ENCODE data around the gene JMJD1C. TPM values are rescaled to one million over a fixed set of nuclear protein-coding genes. Genes with fewer than 3 reads are reported as not detected.

Gene JMJD1C
- total RNA-seq, 1 donor from 2014 or later: 143 TPM

- Mint-ChIP-seq H3K9me3 (no peaks in the 10 kb centered on the region), H3K4me1 (peaks cover 6% of the 10 kb centered on the region), H3K4me3 (no peak overlapping the region), H3K27me3 (ENCODE audit: insufficient read depth, low read depth) (no peaks in the 10 kb centered on the region), H3K27ac (no peak overlapping the region), H3K36me3 (peaks cover 20% of the 10 kb centered on the region)
- Histone ChIP-seq H3K9ac (no peak overlapping the region), H3K27ac (no peak overlapping the region), H3K9me3 (ENCODE audit: low read depth) (no peaks in the 10 kb centered on the region), H3K4me2 (no peak overlapping the region), H2AFZ (replicated peaks) (no peak overlapping the region), H3K79me2 (ENCODE audit: low read depth) (peaks cover 100% of the 10 kb centered on the region), H3K36me3 (no peaks in the 10 kb centered on the region), H3K27me3 (no peaks in the 10 kb centered on the region), H3K4me1 (no peaks in the 10 kb centered on the region), H3K4me3 (no peak overlapping the region), H3F3A (ENCODE audit: low read depth) (no peaks in the 10 kb centered on the region), H4K20me1 (ENCODE audit: low read depth) (peaks cover 27% of the 10 kb centered on the region)
- TF ChIP-seq EZH2 (IDR thresholded peaks at IDR 0.05) (no peak), EZH2phosphoT487 (IDR thresholded peaks at IDR 0.05) (no peak), CTCF (IDR thresholded peaks at IDR 0.05) (no peak)
- no peak for DNase-seq (ENCODE audit: low spot score)
Observed at GRCh38 chr10:63424576-63424975, 41.2 kb downstream of the JMJD1C start.

- TF ChIP-seq EZH2phosphoT487 (IDR thresholded peaks at IDR 0.05): no peak
- no peak for TF ChIP-seq CTCF (IDR thresholded peaks at IDR 0.05)
- TF ChIP-seq EZH2 (IDR thresholded peaks at IDR 0.05): no peak
- Histone ChIP-seq H3K4me1 (no peaks in the 10 kb centered on the region), H3K27me3 (no peaks in the 10 kb centered on the region), H3K9me3 (ENCODE audit: low read depth) (no peaks in the 10 kb centered on the region), H3K27ac (no peak overlapping the region), H3K4me3 (no peak overlapping the region), H2AFZ (replicated peaks) (no peak overlapping the region), H3K4me2 (no peak overlapping the region), H3F3A (ENCODE audit: low read depth) (no peaks in the 10 kb centered on the region), H4K20me1 (ENCODE audit: low read depth) (peaks cover 23% of the 10 kb centered on the region), H3K36me3 (no peaks in the 10 kb centered on the region), H3K79me2 (ENCODE audit: low read depth) (peaks cover 100% of the 10 kb centered on the region), H3K9ac (no peak overlapping the region)
- peaks cover 17% of the 10 kb centered on the region for H3K36me3 Mint-ChIP-seq
- no peaks in the 10 kb centered on the region for H3K27me3 Mint-ChIP-seq (ENCODE audit: insufficient read depth, low read depth)
- no peaks in the 10 kb centered on the region for H3K9me3 Mint-ChIP-seq
- H3K4me3 Mint-ChIP-seq: no peak overlapping the region
- H3K4me1 Mint-ChIP-seq: no peaks in the 10 kb centered on the region
- H3K27ac Mint-ChIP-seq: no peak overlapping the region
- DNase-seq (ENCODE audit: low spot score): no peak
Observed at GRCh38 chr10:63423494-63423893, 42.3 kb downstream of the JMJD1C start.

- no peak overlapping the region for H3K27ac Mint-ChIP-seq
- Histone ChIP-seq H3K4me2 (no peak overlapping the region), H3K27me3 (no peaks in the 10 kb centered on the region), H3K9me3 (ENCODE audit: low read depth) (no peaks in the 10 kb centered on the region), H3F3A (ENCODE audit: low read depth) (no peaks in the 10 kb centered on the region), H3K9ac (no peak overlapping the region), H2AFZ (replicated peaks) (no peak overlapping the region), H3K36me3 (no peaks in the 10 kb centered on the region), H3K4me3 (no peak overlapping the region), H4K20me1 (ENCODE audit: low read depth) (peaks cover 42% of the 10 kb centered on the region), H3K27ac (no peak overlapping the region), H3K79me2 (ENCODE audit: low read depth) (peaks cover 100% of the 10 kb centered on the region), H3K4me1 (peaks cover 18% of the 10 kb centered on the region)
- peaks cover 19% of the 10 kb centered on the region for H3K4me1 Mint-ChIP-seq
- TF ChIP-seq EZH2 (IDR thresholded peaks at IDR 0.05) (no peak), CTCF (IDR thresholded peaks at IDR 0.05) (no peak), EZH2phosphoT487 (IDR thresholded peaks at IDR 0.05) (no peak)
- H3K27me3 Mint-ChIP-seq (ENCODE audit: insufficient read depth, low read depth): no peaks in the 10 kb centered on the region
- H3K9me3 Mint-ChIP-seq: no peaks in the 10 kb centered on the region
- no peak overlapping the region for H3K4me3 Mint-ChIP-seq
- H3K36me3 Mint-ChIP-seq: peaks cover 7% of the 10 kb centered on the region
- no peak for DNase-seq (ENCODE audit: low spot score)
Observed at GRCh38 chr10:63421591-63421990, 44.2 kb downstream of the JMJD1C start.
